SK-N-SH treated with all-trans-retinoic acid at 6 μM for 48 hours (cell line): ENCODE measurements around the gene KRTAP2-4.
"Not testable (repeated sequence)": the region's sequence is repeated elsewhere in the genome, so short reads cannot be mapped to it uniquely, and the experiment has no call there.

Experiments used
- ARNTL ChIP-seq: fragments of 450-650 bp; formaldehyde crosslinking; IDR thresholded peaks from 2 replicates; pipeline ENCODE4 v1.5.0; 2020; ENCODE audit warnings: low read depth, mild to moderate bottlenecking, moderate library complexity, borderline replicate concordance
- CSDC2 ChIP-seq: fragments of 250-450 bp; sonication (Bioruptor Pico); IDR thresholded peaks from 2 replicates; pipeline ENCODE4 v1.5.0; 2020; ENCODE audit warnings: mild to moderate bottlenecking, moderate library complexity
- ESRRG ChIP-seq: fragments of 250-450 bp; sonication (Bioruptor Pico); IDR thresholded peaks from 2 replicates; pipeline ENCODE4 v1.6.1; 2021; ENCODE audit warnings: mild to moderate bottlenecking
- OSR1 ChIP-seq: fragments of 250-450 bp; sonication (Bioruptor Pico); IDR thresholded peaks from 2 replicates; pipeline ENCODE4 v1.8.0; 2022; ENCODE audit warnings: moderate library complexity, mild to moderate bottlenecking, inconsistent platforms
- PATZ1 ChIP-seq: fragments of 250-450 bp; sonication (Bioruptor Pico); IDR thresholded peaks from 2 replicates; pipeline ENCODE4 v1.8.0; 2020; ENCODE audit warnings: mild to moderate bottlenecking, moderate library complexity, borderline replicate concordance
- POU6F1 ChIP-seq: fragments of 250-450 bp; sonication (Bioruptor Pico); IDR thresholded peaks from 2 replicates; pipeline ENCODE4 v1.8.0; 2021; ENCODE audit warnings: low read depth, mild to moderate bottlenecking, moderate library complexity, borderline replicate concordance
- PPARA ChIP-seq: fragments of 250-450 bp; sonication (Bioruptor Pico); IDR thresholded peaks from 2 replicates; pipeline ENCODE4 v1.5.0; 2020; ENCODE audit warnings: mild to moderate bottlenecking, borderline replicate concordance
- RARB ChIP-seq: fragments of 250-450 bp; sonication (Bioruptor Pico); IDR thresholded peaks from 2 replicates; pipeline ENCODE4 v1.8.0; 2021; ENCODE audit warnings: mild to moderate bottlenecking, moderate library complexity
- SNAI2 ChIP-seq: fragments of 250-450 bp; sonication (Bioruptor Pico); IDR thresholded peaks from 2 replicates; pipeline ENCODE4 v1.5.0; 2020; ENCODE audit warnings: mild to moderate bottlenecking, moderate library complexity
- TSHZ2 ChIP-seq: fragments of 250-450 bp; sonication (Bioruptor Pico); IDR thresholded peaks from 2 replicates; pipeline ENCODE4 v1.5.0; 2020; ENCODE audit warnings: mild to moderate bottlenecking, moderate library complexity
- ZC3H10 ChIP-seq: fragments of 250-450 bp; sonication (Bioruptor Pico); IDR thresholded peaks from 2 replicates; pipeline ENCODE4 v1.5.1; 2021; ENCODE audit warnings: mild to moderate bottlenecking, moderate library complexity
- ZFP3 ChIP-seq: fragments of 250-450 bp; sonication (Bioruptor Pico); IDR thresholded peaks from 2 replicates; pipeline ENCODE4 v1.5.0; 2020; ENCODE audit warnings: mild to moderate bottlenecking, moderate library complexity
- ZNF70 ChIP-seq: fragments of 450-650 bp; formaldehyde crosslinking; IDR thresholded peaks from 2 replicates; pipeline ENCODE4 v1.5.0; 2020; ENCODE audit warnings: mild to moderate bottlenecking, moderate library complexity

GRCh38 chr17:41099682-41100480, 34.2 kb upstream of the KRTAP2-4 start:
- not testable (repeated sequence) for TF ChIP-seq ZFP3; ESRRG; ARNTL (CRISPR knock-in tag); PATZ1; SNAI2 (CRISPR knock-in tag); ZC3H10 (CRISPR knock-in tag); CSDC2; TSHZ2 (CRISPR knock-in tag); POU6F1 (CRISPR knock-in tag); PPARA (CRISPR knock-in tag); ZNF70 (CRISPR knock-in tag); OSR1; RARB (CRISPR knock-in tag)
